ENCODE results near the gene ZNF605.
"Not testable (repeated sequence)": the region's sequence is repeated elsewhere in the genome, so short reads cannot be mapped to it uniquely, and the experiment has no call there.

The ZNF605 gene

DNA sequence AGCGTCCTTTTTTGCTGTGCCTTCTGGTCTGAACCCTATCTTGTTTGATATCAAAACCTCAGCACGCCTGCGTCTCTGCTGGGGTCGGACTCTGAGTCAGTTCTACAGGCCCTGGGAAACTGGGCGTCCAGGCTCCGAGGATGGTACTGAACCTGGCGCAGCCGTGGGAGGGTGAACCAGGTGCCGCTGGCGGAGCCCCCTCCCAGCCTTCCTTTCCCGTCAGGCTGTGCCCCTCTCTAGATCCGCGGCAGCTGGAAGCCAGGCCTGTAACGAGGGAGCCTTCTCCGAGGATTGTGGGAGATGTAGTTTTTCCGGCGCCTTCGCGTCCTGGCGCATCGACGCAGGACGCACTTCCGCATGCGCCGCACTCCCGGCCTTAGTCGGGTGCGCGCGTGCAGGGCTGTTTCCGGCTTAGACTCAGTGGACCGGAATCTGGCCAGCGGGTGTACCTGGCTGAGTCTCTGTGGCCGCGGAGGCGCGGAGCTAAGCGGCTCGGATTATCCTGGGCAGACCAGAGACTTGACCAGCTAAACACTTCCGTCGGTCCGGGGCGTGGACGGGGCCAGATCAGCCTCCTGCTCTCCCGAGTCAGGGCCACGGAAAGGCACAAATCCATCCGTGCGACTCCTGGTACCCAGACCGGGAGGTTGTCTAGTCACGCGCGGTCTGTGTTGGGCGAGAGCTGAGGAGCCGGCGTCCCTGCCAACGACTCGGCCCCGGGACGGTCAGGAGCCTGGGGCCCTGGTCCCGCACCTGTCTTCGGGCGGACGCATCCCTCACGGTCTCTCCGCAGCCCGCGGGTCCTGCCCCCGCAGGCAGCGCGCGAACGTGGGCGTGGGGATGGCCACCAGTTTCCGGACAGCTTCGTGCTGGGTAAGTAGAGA lies 30.1 kb upstream of the ZNF605 start, which contains the start of gene ZNF26:
Gene ZNF26 (plus strand): TSS at position 367 of the 884 bp plus-strand sequence. CDS start 474 bp downstream, at position 841.
- DNase-seq (ENCODE audit: low read depth in 1 of 2, low spot score in 1 of 2): peak; percentile 86 to 91
- Histone ChIP-seq H3K27me3 (ENCODE audit: insufficient read depth, poor library complexity, severe bottlenecking) (no peaks in the 10 kb centered on the region), H3K27ac (replicated peaks) (peak within 1 kb of the TSS; percentile 73), H3K4me3 (replicated peaks; ENCODE audit: insufficient read depth, low read length) (peak within 1 kb of the TSS; percentile 100)
- TF ChIP-seq POLR2AphosphoS5 (IDR thresholded peaks at IDR 0.05; ENCODE audit: low read depth) (peak; percentile 89), GABPA (IDR thresholded peaks at IDR 0.05; ENCODE audit: low read depth) (peak; percentile 96), SPI1 (IDR thresholded peaks at IDR 0.05; ENCODE audit: borderline replicate concordance, low read depth) (peak; percentile 64; the same call in 1 of the 2 replicates)
- TF ChIP-seq, protein P1, sequence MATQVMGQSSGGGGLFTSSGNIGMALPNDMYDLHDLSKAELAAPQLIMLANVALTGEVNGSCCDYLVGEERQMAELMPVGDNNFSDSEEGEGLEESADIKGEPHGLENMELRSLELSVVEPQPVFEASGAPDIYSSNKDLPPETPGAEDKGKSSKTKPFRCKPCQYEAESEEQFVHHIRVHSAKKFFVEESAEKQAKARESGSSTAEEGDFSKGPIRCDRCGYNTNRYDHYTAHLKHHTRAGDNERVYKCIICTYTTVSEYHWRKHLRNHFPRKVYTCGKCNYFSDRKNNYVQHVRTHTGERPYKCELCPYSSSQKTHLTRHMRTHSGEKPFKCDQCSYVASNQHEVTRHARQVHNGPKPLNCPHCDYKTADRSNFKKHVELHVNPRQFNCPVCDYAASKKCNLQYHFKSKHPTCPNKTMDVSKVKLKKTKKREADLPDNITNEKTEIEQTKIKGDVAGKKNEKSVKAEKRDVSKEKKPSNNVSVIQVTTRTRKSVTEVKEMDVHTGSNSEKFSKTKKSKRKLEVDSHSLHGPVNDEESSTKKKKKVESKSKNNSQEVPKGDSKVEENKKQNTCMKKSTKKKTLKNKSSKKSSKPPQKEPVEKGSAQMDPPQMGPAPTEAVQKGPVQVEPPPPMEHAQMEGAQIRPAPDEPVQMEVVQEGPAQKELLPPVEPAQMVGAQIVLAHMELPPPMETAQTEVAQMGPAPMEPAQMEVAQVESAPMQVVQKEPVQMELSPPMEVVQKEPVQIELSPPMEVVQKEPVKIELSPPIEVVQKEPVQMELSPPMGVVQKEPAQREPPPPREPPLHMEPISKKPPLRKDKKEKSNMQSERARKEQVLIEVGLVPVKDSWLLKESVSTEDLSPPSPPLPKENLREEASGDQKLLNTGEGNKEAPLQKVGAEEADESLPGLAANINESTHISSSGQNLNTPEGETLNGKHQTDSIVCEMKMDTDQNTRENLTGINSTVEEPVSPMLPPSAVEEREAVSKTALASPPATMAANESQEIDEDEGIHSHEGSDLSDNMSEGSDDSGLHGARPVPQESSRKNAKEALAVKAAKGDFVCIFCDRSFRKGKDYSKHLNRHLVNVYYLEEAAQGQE (IDR thresholded peaks at IDR 0.05; ENCODE audit: insufficient replicate concordance, low read depth): peak; percentile 14
- TF ChIP-seq, protein P2, sequence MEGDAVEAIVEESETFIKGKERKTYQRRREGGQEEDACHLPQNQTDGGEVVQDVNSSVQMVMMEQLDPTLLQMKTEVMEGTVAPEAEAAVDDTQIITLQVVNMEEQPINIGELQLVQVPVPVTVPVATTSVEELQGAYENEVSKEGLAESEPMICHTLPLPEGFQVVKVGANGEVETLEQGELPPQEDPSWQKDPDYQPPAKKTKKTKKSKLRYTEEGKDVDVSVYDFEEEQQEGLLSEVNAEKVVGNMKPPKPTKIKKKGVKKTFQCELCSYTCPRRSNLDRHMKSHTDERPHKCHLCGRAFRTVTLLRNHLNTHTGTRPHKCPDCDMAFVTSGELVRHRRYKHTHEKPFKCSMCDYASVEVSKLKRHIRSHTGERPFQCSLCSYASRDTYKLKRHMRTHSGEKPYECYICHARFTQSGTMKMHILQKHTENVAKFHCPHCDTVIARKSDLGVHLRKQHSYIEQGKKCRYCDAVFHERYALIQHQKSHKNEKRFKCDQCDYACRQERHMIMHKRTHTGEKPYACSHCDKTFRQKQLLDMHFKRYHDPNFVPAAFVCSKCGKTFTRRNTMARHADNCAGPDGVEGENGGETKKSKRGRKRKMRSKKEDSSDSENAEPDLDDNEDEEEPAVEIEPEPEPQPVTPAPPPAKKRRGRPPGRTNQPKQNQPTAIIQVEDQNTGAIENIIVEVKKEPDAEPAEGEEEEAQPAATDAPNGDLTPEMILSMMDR (IDR thresholded peaks at IDR 0.05; ENCODE audit: insufficient read depth, low read length): no peak

DNA sequence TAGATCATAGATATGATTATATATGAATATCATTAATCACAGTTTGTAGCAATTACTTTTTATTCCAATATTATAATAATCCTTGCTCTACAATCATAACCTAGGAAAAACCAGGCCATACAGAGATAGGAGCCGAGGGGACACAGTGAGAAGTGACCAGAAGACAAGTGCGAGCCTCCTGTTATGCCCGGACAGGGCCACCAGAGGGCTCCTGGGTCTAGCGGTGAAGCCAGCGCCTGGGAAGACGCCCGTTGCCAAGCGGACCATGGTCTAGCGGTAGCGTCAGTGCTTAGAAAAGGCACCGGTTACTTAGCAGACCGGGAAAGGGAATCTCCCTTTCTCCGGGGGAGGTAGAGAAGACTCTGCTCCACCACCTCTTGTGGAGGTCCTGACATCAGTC lies 20.8 kb upstream of the ZNF605 start:
- not testable (repeated sequence) for H3K4me3 ChIP-seq (replicated peaks; ENCODE audit: insufficient read depth, low read length); DNase-seq (ENCODE audit: low read depth in 1 of 2, low spot score in 1 of 2); H3K27ac ChIP-seq (replicated peaks); H3K27me3 ChIP-seq (ENCODE audit: insufficient read depth, poor library complexity, severe bottlenecking)

DNA sequence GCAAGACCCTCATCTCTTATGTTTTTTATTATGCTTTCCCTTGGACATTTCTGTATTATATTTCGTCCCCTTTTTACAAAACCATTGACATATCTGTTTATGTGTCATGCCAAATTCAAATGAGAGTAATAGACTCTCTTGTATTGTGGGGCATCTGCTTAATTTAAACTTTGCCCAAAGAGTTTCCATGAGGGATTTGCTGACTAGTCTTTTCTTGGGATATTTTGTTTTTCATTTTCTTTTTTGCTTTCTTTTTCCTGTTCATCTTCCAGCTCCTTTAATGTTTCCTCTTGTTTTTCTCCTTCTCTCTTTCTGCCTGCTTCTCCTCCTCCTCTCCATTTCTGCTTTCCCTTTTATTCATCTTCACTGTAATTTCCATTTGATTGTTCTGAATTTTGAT lies 16.3 kb upstream of the ZNF605 start:
- H3K4me3 ChIP-seq (replicated peaks; ENCODE audit: insufficient read depth, low read length): no peak overlapping the region
- H3K27me3 ChIP-seq (ENCODE audit: insufficient read depth, poor library complexity, severe bottlenecking): no peaks in the 10 kb centered on the region
- DNase-seq (ENCODE audit: low read depth in 1 of 2, low spot score in 1 of 2): no peak
- no peak overlapping the region for H3K27ac ChIP-seq (replicated peaks)
- TF ChIP-seq, protein P1 (IDR thresholded peaks at IDR 0.05; ENCODE audit: insufficient replicate concordance, low read depth): no peak
- TF ChIP-seq, protein P2 (IDR thresholded peaks at IDR 0.05; ENCODE audit: insufficient read depth, low read length): no peak
- TF ChIP-seq SPI1 (IDR thresholded peaks at IDR 0.05; ENCODE audit: borderline replicate concordance, low read depth): no peak
- TF ChIP-seq GABPA (IDR thresholded peaks at IDR 0.05; ENCODE audit: low read depth): no peak
- no peak for TF ChIP-seq POLR2AphosphoS5 (IDR thresholded peaks at IDR 0.05; ENCODE audit: low read depth)

DNA sequence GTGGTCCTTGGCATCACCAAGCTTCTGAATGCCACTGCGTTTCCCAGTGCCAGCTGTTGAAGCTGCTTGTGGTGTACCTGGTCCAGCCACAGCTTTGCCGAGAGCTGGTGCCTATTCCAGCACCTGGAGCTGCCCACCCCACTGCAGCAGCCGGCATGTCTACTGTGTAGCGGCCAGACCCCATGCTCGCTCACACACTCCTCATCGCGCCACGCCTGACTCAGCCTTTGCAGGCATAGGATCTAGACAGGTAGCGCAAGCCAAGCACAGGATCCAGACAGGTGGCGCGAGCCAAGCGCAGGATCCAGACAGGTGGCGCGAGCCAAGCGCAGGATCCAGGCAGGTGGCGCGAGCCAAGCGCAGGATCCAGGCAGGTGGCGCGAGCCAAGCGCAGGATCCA lies 11.6 kb upstream of the ZNF605 start:
- H3K27me3 ChIP-seq (ENCODE audit: insufficient read depth, poor library complexity, severe bottlenecking): no peaks in the 10 kb centered on the region
- no peak overlapping the region for H3K27ac ChIP-seq (replicated peaks)
- TF ChIP-seq, protein P1 (IDR thresholded peaks at IDR 0.05; ENCODE audit: insufficient replicate concordance, low read depth): no peak
- TF ChIP-seq, protein P2 (IDR thresholded peaks at IDR 0.05; ENCODE audit: insufficient read depth, low read length): no peak
- no peak for TF ChIP-seq POLR2AphosphoS5 (IDR thresholded peaks at IDR 0.05; ENCODE audit: low read depth)
- TF ChIP-seq SPI1 (IDR thresholded peaks at IDR 0.05; ENCODE audit: borderline replicate concordance, low read depth): no peak
- no peak for TF ChIP-seq GABPA (IDR thresholded peaks at IDR 0.05; ENCODE audit: low read depth)
- DNase-seq (ENCODE audit: low read depth in 1 of 2, low spot score in 1 of 2): no peak
- H3K4me3 ChIP-seq (replicated peaks; ENCODE audit: insufficient read depth, low read length): no peak overlapping the region

Data from HL-60 (cell line).